Keratinocyte (primary cell): ENCODE measurements around the gene NMNAT2. TPM values are rescaled to one million over a fixed set of nuclear protein-coding genes. Genes with fewer than 3 reads are reported as not detected.

Experiments
- DNase-seq: peaks from one replicate; pipeline ENCODE4 v3.0.0-alpha.2; 2011; ENCODE audit warnings: low read depth, missing footprints, low spot score
- FAIRE-seq: peaks from 2 replicates; lab custom pipeline; 2011; peaks lifted over from hg19 to GRCh38; lab: Jason Lieb, UNC
- H2AFZ ChIP-seq: 2 replicates; pipeline ENCODE4 v1.6.0; 2012; ENCODE audit warnings: low read length, control low read depth, inconsistent platforms; ENCODE audit not compliant: control insufficient read depth
- H3K27ac ChIP-seq: 2 replicates; pipeline ENCODE4 v1.5.1; 2011; ENCODE audit warnings: low read length; ENCODE audit not compliant: control insufficient read depth, insufficient read depth
- H3K27me3 ChIP-seq: 3 replicates; pipeline ENCODE4 v1.6.0; 2011; ENCODE audit warnings: low read length; ENCODE audit not compliant: control insufficient read depth, insufficient read depth; ENCODE audit errors: extremely low read depth
- H3K36me3 ChIP-seq, 2 experiments: 2 replicates in 1 of 2; 3 replicates in 1 of 2; pipeline ENCODE4 v1.5.1; 2011; ENCODE audit warnings: low read length in 2 of 2, mild to moderate bottlenecking in 1 of 2; ENCODE audit not compliant: control insufficient read depth in 2 of 2, insufficient read depth in 2 of 2; ENCODE audit errors: extremely low read depth in 1 of 2
- H3K4me1 ChIP-seq: 3 replicates; pipeline ENCODE4 v1.5.1; 2011; ENCODE audit warnings: low read length; ENCODE audit not compliant: control insufficient read depth, insufficient read depth; ENCODE audit errors: extremely low read depth
- H3K4me2 ChIP-seq: 3 replicates; pipeline ENCODE4 v1.6.0; 2011; ENCODE audit warnings: low read depth, low read length; ENCODE audit not compliant: control insufficient read depth, insufficient read depth; ENCODE audit errors: extremely low read depth
- H3K4me3 ChIP-seq, 3 experiments: fragments of 200-600 bp in 1 of 3; sonication (generic) in 1 of 3; 2 replicates in 2 of 3; 3 replicates in 1 of 3; pipeline ENCODE4 v1.5.1; 2011 to 2016; ENCODE audit warnings: low read length in 3 of 3, mild to moderate bottlenecking in 3 of 3, control low read depth in 2 of 3, inconsistent platforms in 1 of 3, low read depth in 1 of 3, mixed read lengths in 1 of 3, mixed run types in 1 of 3, moderate library complexity in 1 of 3; ENCODE audit not compliant: control insufficient read depth in 2 of 3, insufficient read depth in 2 of 3; ENCODE audit errors: extremely low read depth in 1 of 3
- H3K79me2 ChIP-seq: 2 replicates; pipeline ENCODE4 v1.6.0; 2012; ENCODE audit warnings: low read length; ENCODE audit not compliant: control insufficient read depth, insufficient read depth
- H3K9ac ChIP-seq: 3 replicates; pipeline ENCODE4 v1.6.0; 2011; ENCODE audit warnings: low read length; ENCODE audit not compliant: control insufficient read depth, insufficient read depth; ENCODE audit errors: extremely low read depth
- H3K9me1 ChIP-seq: 3 replicates; pipeline ENCODE4 v1.6.0; 2011; ENCODE audit warnings: low read length; ENCODE audit not compliant: control insufficient read depth, insufficient read depth; ENCODE audit errors: extremely low read depth
- H3K9me3 ChIP-seq: 2 replicates; pipeline ENCODE4 v1.5.1; 2012; ENCODE audit warnings: low read depth, low read length; ENCODE audit not compliant: control insufficient read depth
- H4K20me1 ChIP-seq: 3 replicates; pipeline ENCODE4 v1.6.0; 2011; ENCODE audit warnings: low read length; ENCODE audit not compliant: control insufficient read depth, insufficient read depth; ENCODE audit errors: extremely low read depth
- CTCF ChIP-seq, 3 experiments: IDR thresholded peaks in 1 of 3; conservative IDR thresholded peaks in 1 of 3; optimal IDR thresholded peaks in 1 of 3; 2 replicates in 2 of 3; 3 replicates in 1 of 3; pipeline versions ENCODE3 to v1.5.1; 2011; ENCODE audit warnings: low read length in 3 of 3, mild to moderate bottlenecking in 3 of 3, moderate library complexity in 2 of 3, control low read depth in 1 of 3, inconsistent platforms in 1 of 3; ENCODE audit not compliant: insufficient read depth in 2 of 3; ENCODE audit errors: extremely low read depth in 1 of 3
- EZH2 ChIP-seq: IDR thresholded peaks from one replicate; pipeline ENCODE4 v1.6.1; 2012; ENCODE audit warnings: inconsistent platforms, mild to moderate bottlenecking, low read length, moderate library complexity
- dilution Hi-C: fragments of 300-500 bp; cut with MboI; formaldehyde crosslinking; loops from one replicate; pipeline ENCODE4 v1.7.0; 2020; ENCODE audit warnings: low sequenced_read_pairs; ENCODE audit not compliant: extremely low pct_ligation_motif_present
- polyA plus RNA-seq, 5 experiments: library from polyadenylated mRNA; depleted of rRNA in 3 of 5; stranded (reverse) in 3 of 5; stranded (forward) in 1 of 5; unstranded in 1 of 5; fragments of >200 nt; gene quantifications; 1 replicate in 1 of 5; 2 replicates in 3 of 5; 3 replicates in 1 of 5; pipeline versions ENCODE4 v1.2.1 to v1.2.3, GENCODE V29; 2011 to 2012; ENCODE audit warnings: missing spikeins in 2 of 5, low read depth in 1 of 5, low replicate concordance in 1 of 5

Gene NMNAT2
- polyA plus RNA-seq, 1 donor (not counting 4 experiments of a cell fraction or from before 2014, with no cell fraction given): 0.72 TPM

DNA sequence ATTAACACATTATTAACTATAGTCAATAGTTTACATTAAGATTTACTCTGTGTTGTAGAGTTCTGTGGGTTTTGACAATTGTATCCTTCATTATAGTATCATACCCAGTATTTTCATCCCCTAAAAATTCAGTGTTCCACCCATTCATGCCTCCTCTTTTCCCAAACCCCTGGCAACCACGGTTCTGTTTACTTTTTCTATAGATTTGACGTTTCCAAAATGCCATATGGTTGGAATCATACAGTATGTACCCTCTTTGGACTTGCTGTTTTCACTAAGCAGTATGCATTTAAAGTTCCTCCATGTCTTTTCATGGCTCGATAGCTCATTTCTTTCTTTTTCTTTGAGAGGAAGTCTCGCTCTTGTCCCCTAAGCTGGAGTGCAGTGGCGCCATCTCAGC, 122.7 kb downstream of the NMNAT2 start:
- Histone ChIP-seq H3K79me2 (no peaks in the 10 kb centered on the region), H3K9me1 (no peaks in the 10 kb centered on the region), H3K9ac (no peak overlapping the region), H3K4me3 (no peak overlapping the region), H3K36me3 (no peaks in the 10 kb centered on the region), H3K4me1 (peaks cover 16% of the 10 kb centered on the region), H4K20me1 (no peaks in the 10 kb centered on the region), H3K9me3 (no peaks in the 10 kb centered on the region), H3K4me2 (no peak overlapping the region), H3K27ac (no peak overlapping the region), H3K27me3 (no peaks in the 10 kb centered on the region), H2AFZ (no peak overlapping the region)
- DNase-seq (no peak), FAIRE-seq (no peak)
- TF ChIP-seq EZH2 (no peak), CTCF (optimal IDR thresholded peaks at IDR 0.05 in 1 of 3, IDR thresholded peaks at IDR 0.05 in 1 of 3, conservative IDR thresholded peaks at IDR 0.05 in 1 of 3; ENCODE audit: extremely low read depth in 1 of 3, insufficient read depth in 2 of 3, low read length in 3 of 3) (no peak)
- dilution Hi-C loops: no loop called here

- Histone ChIP-seq H3K4me1 (peaks cover 16% of the 10 kb centered on the region), H3K27me3 (no peaks in the 10 kb centered on the region), H3K79me2 (no peaks in the 10 kb centered on the region), H3K4me2 (no peak overlapping the region), H3K36me3 (no peaks in the 10 kb centered on the region), H4K20me1 (no peaks in the 10 kb centered on the region), H3K9me1 (no peaks in the 10 kb centered on the region), H2AFZ (no peak overlapping the region), H3K9ac (no peak overlapping the region), H3K4me3 (no peak overlapping the region), H3K27ac (no peak overlapping the region), H3K9me3 (no peaks in the 10 kb centered on the region)
- no peak for TF ChIP-seq EZH2
- no peak for TF ChIP-seq CTCF (optimal IDR thresholded peaks at IDR 0.05 in 1 of 3, IDR thresholded peaks at IDR 0.05 in 1 of 3, conservative IDR thresholded peaks at IDR 0.05 in 1 of 3; ENCODE audit: extremely low read depth in 1 of 3, insufficient read depth in 2 of 3, low read length in 3 of 3)
- DNase-seq (no peak), FAIRE-seq (no peak)
- dilution Hi-C loops: no loop called here
These were observed 124.3 kb downstream of the NMNAT2 start for GRCh38 chr1:183293876-183294275.
